Naive thymus-derived CD8-positive, alpha-beta T cell (primary cell): ENCODE results near the gene MATR3. TPM values are rescaled to one million over a fixed set of nuclear protein-coding genes. Genes with fewer than 3 reads are reported as not detected.
A peak's percentile ranks its signal among the peaks of the same experiment; 100 is the strongest.
"Not testable (repeated sequence)": the region's sequence is repeated elsewhere in the genome, so short reads cannot be mapped to it uniquely, and the experiment has no call there.

Experiments
- ATAC-seq, 2 donors: fragments of 150-1000 bp; cut with Tn5 transposase in 1 of 2; sonication (Bioruptor Pico), chemical (Tn5 transposase) in 1 of 2; 1 replicate in 1 of 2; 2 replicates in 1 of 2; pipeline ENCODE4 v1.10.0; 2021; ENCODE audit warnings: mild to moderate bottlenecking in 2 of 2, moderate library complexity in 2 of 2
- POLR2A ChIA-PET: fragments of 350-600 bp; sonication (Branson Sonifier 250); formaldehyde crosslinking; loops from one replicate; lab custom pipeline; 2021; ENCODE audit warnings: antibody characterized with exemption; lab: Charles Lee
- DNase-seq, 10 donors: peaks; one replicate each; pipeline versions ENCODE4 v3.0.0 to v3.0.0-alpha.2; 2020 to 2022
- H3K27ac Mint-ChIP-seq, 10 donors: one replicate each; pipeline ENCODE4 v1.8.0; 2020 to 2022; ENCODE audit warnings: mild to moderate bottlenecking in 10 of 10, mixed read lengths in 10 of 10, moderate library complexity in 4 of 10, inconsistent platforms in 1 of 10
- H3K27me3 Mint-ChIP-seq, 5 donors: one replicate each; pipeline ENCODE4 v1.8.0; 2021 to 2022; ENCODE audit warnings: mixed read lengths in 5 of 5
- H3K36me3 Mint-ChIP-seq, 3 donors: one replicate each; pipeline ENCODE4 v1.8.0; 2020 to 2022; ENCODE audit warnings: mixed read lengths in 3 of 3, mild to moderate bottlenecking in 2 of 3, inconsistent platforms in 1 of 3
- H3K4me1 Mint-ChIP-seq, 4 donors: one replicate each; pipeline ENCODE4 v1.8.0; 2021 to 2022; ENCODE audit warnings: mixed read lengths in 4 of 4
- H3K4me3 Mint-ChIP-seq, 10 donors: one replicate each; pipeline ENCODE4 v1.8.0; 2020 to 2022; ENCODE audit warnings: mild to moderate bottlenecking in 10 of 10, mixed read lengths in 10 of 10, moderate library complexity in 6 of 10, inconsistent platforms in 1 of 10
- H3K9me3 Mint-ChIP-seq, 9 donors: one replicate each; pipeline ENCODE4 v1.8.0; 2020 to 2022; ENCODE audit warnings: mixed read lengths in 9 of 9, mild to moderate bottlenecking in 3 of 9, inconsistent platforms in 1 of 9, moderate library complexity in 1 of 9
- polyA plus RNA-seq, 3 donors: library from polyadenylated mRNA; unstranded; fragments of 300-500 nt; fragmentation: Illumina TruSeq; gene quantifications; one replicate each; pipeline ENCODE4 v1.2.3, GENCODE V29; 2021
- total RNA-seq, 8 experiments: library from RNA in 2 of 8; stranded (reverse) in 2 of 8; gene quantifications; one replicate each; pipeline ENCODE4 v1.2.3 and lab custom pipeline; 2021 to 2026

Gene MATR3
- total and polyA plus RNA-seq, 5 experiments from 2014 or later, result 259 to 351 (median 323) TPM

- peak overlapping the region; percentile 2 to 66 (median 56) for H3K4me3 Mint-ChIP-seq
- no peak for DNase-seq
- POLR2A ChIA-PET, result interaction anchor here (4.6 kb wide), 1 partner anchor 12 kb away, joined by 31 read pairs; the partner anchor contains the start of gene MATR3
- no peaks in the 10 kb centered on the region for H3K27me3 Mint-ChIP-seq
- peaks cover 39 to 97% (median 92%) of the 10 kb centered on the region in 4 donors for H3K4me1 Mint-ChIP-seq
- peak overlapping the region in 6 of 10 donors; percentile 9 to 82 (median 70) for H3K27ac Mint-ChIP-seq
- peak; percentile 24 to 58 for ATAC-seq
- peaks cover 0 to 36% (median 0%) of the 10 kb centered on the region in 3 donors for H3K36me3 Mint-ChIP-seq
- H3K9me3 Mint-ChIP-seq, result no peaks in the 10 kb centered on the region
Observed at GRCh38 chr5:139306197-139306596, 12.7 kb downstream of the MATR3 start.

DNA sequence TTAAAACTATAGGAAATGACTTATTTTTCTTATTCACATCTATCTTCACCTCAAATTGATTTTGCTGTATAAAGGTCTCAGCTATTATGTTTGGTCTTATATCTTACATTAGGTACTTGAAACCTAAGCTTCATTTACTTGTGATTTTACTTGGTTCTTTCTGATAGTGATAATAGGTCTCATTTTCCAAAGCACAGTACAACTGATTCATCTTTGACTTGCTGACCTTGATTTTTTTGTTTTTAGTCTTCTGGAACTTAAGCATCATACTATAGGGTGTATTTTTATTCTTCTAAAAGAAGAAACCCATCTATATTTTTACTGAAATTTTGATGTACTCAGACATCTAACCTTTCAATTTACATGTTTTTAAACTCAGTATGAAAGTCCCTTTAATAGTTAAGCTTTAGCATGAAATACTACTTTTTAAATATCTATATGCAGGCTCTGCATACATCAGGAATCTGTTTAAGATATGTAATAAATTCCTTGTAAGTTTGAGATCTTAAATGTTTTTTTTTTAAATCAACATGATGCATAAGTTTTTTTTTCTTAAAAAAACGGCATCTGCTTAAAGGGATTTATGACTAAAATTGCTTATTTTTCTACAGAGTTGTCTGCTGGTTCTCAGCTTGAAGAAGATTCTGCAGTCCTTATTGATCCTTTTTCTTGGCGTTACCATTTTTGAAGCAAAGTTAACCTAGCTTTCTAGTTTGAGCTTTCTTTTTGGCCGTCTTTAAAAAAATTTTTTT, 13.3 kb downstream of the MATR3 start:
- Mint-ChIP-seq H3K9me3 (no peaks in the 10 kb centered on the region), H3K27ac (peak overlapping the region in 6 of 10 donors; percentile 6 to 75 (median 58)), H3K36me3 (peaks cover 0 to 34% (median 0%) of the 10 kb centered on the region in 3 donors), H3K4me1 (peaks cover 37 to 94% (median 91%) of the 10 kb centered on the region in 4 donors), H3K27me3 (no peaks in the 10 kb centered on the region), H3K4me3 (peak overlapping the region in 9 of 10 donors; percentile 51 to 74 (median 62))
- ATAC-seq (no peak), DNase-seq (no peak)
- POLR2A ChIA-PET, result interaction anchor here (0.8 to 4.6 kb wide), 2 partner anchors 12 to 13 kb away, joined by 3 to 31 read pairs; partner anchors contain the start of gene MATR3

DNA sequence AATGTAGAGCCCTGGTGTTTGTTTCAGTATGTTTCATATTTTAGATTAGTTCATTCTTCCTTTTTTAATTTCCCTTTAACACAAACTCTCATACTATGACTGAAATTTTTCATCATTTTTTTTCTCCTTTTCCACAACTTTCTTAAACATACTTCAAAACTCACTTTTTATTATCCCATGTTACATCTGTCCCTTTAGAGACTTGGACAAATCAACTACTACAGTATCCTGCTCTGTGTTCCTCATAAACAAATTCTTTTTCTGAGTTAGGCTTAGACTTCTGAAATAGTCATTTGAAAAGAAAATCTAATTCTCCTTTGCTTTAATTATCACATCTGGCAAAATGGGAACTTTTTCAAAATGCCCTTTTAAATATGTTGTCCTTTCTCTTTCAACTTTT, 15.3 kb downstream of the MATR3 start:
- peaks cover 35 to 92% (median 79%) of the 10 kb centered on the region in 4 donors for H3K4me1 Mint-ChIP-seq

DNA sequence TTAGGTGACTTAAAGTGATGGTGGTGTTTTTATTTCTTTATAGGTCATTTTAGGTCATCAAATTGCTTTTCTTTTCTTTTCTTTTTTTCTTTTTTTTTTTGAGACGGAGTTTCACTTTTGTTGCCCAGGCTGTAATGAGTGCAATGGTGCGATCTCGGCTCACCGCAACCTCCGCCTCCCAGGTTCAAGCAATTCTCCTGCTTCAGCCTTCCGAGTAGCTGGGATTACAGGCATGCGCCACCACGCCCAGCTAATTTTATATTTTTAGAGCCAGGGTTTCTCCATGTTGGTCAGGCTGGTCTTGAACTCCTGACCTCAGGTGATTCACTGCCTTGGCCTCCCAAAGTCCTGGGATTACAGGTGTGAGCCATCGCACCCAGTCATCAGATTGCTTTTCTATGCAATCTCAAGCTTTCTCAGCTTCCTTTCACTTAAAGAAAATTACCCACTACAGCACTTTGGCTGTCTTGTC, 17.2 kb downstream of the MATR3 start:
- H3K27ac Mint-ChIP-seq, result peak overlapping the region in 9 of 10 donors; percentile 12 to 75 (median 37)
- H3K27me3 Mint-ChIP-seq, DNase-seq, ATAC-seq, H3K9me3 Mint-ChIP-seq: not testable (repeated sequence)
- peaks cover 0 to 45% (median 5%) of the 10 kb centered on the region in 3 donors for H3K36me3 Mint-ChIP-seq
- peak overlapping the region; percentile 29 to 71 (median 50) for H3K4me3 Mint-ChIP-seq
- POLR2A ChIA-PET, result interaction anchor here (0.7 to 1.8 kb wide), 4 partner anchors 14 to 146 kb away, joined by 5 to 10 read pairs (median 7); partner anchors contain the start of gene MATR3
- H3K4me1 Mint-ChIP-seq, result peaks cover 34 to 90% (median 74%) of the 10 kb centered on the region in 4 donors

More for the DNA sequence above, 15.3 kb downstream of the MATR3 start:
- ATAC-seq (no peak), DNase-seq (no peak)
- POLR2A ChIA-PET, result interaction anchor here (0.6 kb wide), 2 partner anchors 19 to 704 kb away, joined by 3 to 4 read pairs; no protein-coding TSS in a partner anchor
- Mint-ChIP-seq H3K9me3 (no peaks in the 10 kb centered on the region), H3K27me3 (no peaks in the 10 kb centered on the region), H3K4me3 (peak overlapping the region; percentile 40 to 77 (median 65)), H3K27ac (peak overlapping the region in 7 of 10 donors; percentile 24 to 78 (median 32)), H3K36me3 (peaks cover 0 to 30% (median 0%) of the 10 kb centered on the region in 3 donors)

- H3K27me3 Mint-ChIP-seq, result no peaks in the 10 kb centered on the region
- no peaks in the 10 kb centered on the region for H3K9me3 Mint-ChIP-seq
- peak overlapping the region in 5 of 10 donors; percentile 19 to 45 (median 22) for H3K4me3 Mint-ChIP-seq
- no peak for DNase-seq
- no peak for ATAC-seq
- peaks cover 25 to 81% (median 63%) of the 10 kb centered on the region in 4 donors for H3K4me1 Mint-ChIP-seq
- H3K36me3 Mint-ChIP-seq, result peaks cover 0 to 58% (median 5%) of the 10 kb centered on the region in 3 donors
- POLR2A ChIA-PET, result interaction anchor here (1.0 to 1.7 kb wide), 4 partner anchors 15 to 39 kb away, joined by 3 to 6 read pairs (median 4); partner anchors contain the start of gene PAIP2
- H3K27ac Mint-ChIP-seq, result peak overlapping the region in 2 of 10 donors; percentile 14 to 31
Observed at GRCh38 chr5:139312075-139312474, 18.5 kb downstream of the MATR3 start.

- H3K9me3 Mint-ChIP-seq, result no peaks in the 10 kb centered on the region
- H3K4me3 Mint-ChIP-seq, result peak overlapping the region in 2 of 10 donors; percentile 9 to 43
- no peak for ATAC-seq
- H3K36me3 Mint-ChIP-seq, result peaks cover 5 to 65% (median 5%) of the 10 kb centered on the region in 3 donors
- POLR2A ChIA-PET, result no interaction called here
- no peak for DNase-seq
- H3K27ac Mint-ChIP-seq, result peak overlapping the region in 1 of 10 donors; percentile 29
- H3K27me3 Mint-ChIP-seq, result no peaks in the 10 kb centered on the region
- H3K4me1 Mint-ChIP-seq, result peaks cover 10 to 59% (median 43%) of the 10 kb centered on the region in 4 donors
Observed at GRCh38 chr5:139314276-139314675, 20.7 kb downstream of the MATR3 start.

DNA sequence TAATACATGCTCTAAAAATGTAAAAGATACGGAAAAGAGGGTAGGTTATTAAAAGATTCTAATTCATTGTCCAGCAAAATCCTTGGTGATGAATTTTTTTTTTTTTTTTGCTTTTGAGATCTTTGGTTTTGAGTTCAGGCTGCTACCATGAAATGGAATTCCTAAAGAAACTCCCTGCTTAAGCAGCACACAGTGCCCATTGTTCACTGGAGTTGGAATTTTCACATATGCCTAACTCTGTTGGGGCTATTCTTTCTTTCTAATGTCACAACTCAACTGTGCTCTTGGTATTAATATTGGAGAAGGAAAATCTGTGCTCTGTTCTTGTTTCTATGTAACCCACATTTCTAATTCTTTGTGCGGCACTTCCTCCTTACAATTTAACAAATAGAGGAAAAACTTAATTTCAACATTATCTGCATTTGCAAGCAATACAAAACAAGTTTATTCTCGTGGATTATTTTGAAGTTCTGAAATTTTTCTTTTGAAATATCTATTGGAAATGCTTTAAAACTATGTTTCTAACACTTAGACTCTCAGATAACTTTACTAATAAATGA, 21.6 kb downstream of the MATR3 start:
- Mint-ChIP-seq H3K36me3 (peaks cover 5 to 68% (median 5%) of the 10 kb centered on the region in 3 donors), H3K27ac (peak overlapping the region in 3 of 10 donors; percentile 41 to 51 (median 49)), H3K9me3 (no peaks in the 10 kb centered on the region), H3K4me3 (peak overlapping the region in 4 of 10 donors; percentile 2 to 40 (median 14)), H3K4me1 (peaks cover 10 to 50% (median 35%) of the 10 kb centered on the region in 4 donors), H3K27me3 (no peaks in the 10 kb centered on the region)
- ATAC-seq (no peak), DNase-seq (no peak)
- POLR2A ChIA-PET, result no interaction called here

DNA sequence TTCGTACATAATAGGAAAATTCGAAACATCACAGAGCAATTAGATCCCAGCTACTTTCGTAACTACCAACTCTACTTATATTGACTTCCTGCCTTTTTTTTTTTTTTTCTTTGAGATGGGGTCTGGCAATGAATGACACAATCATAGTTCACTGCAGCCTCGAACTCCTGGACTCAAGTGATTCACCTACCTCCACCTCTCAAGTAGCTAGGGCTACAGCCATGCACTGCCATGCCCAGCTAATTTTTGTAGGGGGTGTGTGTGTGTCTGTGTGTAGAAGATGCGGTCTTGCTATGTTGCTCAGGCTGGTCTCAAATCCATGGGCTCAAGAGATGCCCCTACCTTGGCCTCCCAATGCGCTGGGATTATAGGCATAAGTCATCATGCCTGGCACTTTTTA, 42.3 kb downstream of the MATR3 start:
- Mint-ChIP-seq H3K4me1 (peaks cover 5 to 18% (median 13%) of the 10 kb centered on the region in 4 donors), H3K27me3 (no peaks in the 10 kb centered on the region), H3K27ac (peak overlapping the region in 9 of 10 donors; percentile 35 to 88 (median 65)), H3K36me3 (peaks cover 0 to 26% (median 3%) of the 10 kb centered on the region in 3 donors), H3K4me3 (peak overlapping the region in 2 of 10 donors; percentile 26 to 33), H3K9me3 (no peaks in the 10 kb centered on the region)
- ATAC-seq (peak; percentile 26 to 36), DNase-seq (peak in 1 of 10 donors; percentile 18)
- POLR2A ChIA-PET, result interaction anchor here (1.1 to 3.2 kb wide), 2 partner anchors 42 to 268 kb away, joined by 3 to 15 read pairs; partner anchors contain the start of gene MATR3

GRCh38 chr5:139340051-139340450, 46.5 kb downstream of the MATR3 start:
- peaks cover 25 to 54% (median 53%) of the 10 kb centered on the region in 4 donors for H3K4me1 Mint-ChIP-seq
- H3K27ac Mint-ChIP-seq, result peak overlapping the region in 2 of 10 donors; percentile 11 to 52
- no peaks in the 10 kb centered on the region for H3K27me3 Mint-ChIP-seq
- H3K9me3 Mint-ChIP-seq, result no peaks in the 10 kb centered on the region
- peaks cover 0 to 11% (median 0%) of the 10 kb centered on the region in 3 donors for H3K36me3 Mint-ChIP-seq
- DNase-seq (no peak), ATAC-seq (no peak)
- POLR2A ChIA-PET, result interaction anchor here (3.5 to 3.6 kb wide), 2 partner anchors 8 to 46 kb away, joined by 20 to 126 read pairs; partner anchors contain the start of gene MATR3
- peak overlapping the region in 3 of 10 donors; percentile 13 to 97 (median 69) for H3K4me3 Mint-ChIP-seq

- DNase-seq (peak in 1 of 10 donors; percentile 8), ATAC-seq (peak in 1 of 2 donors; percentile 29)
- POLR2A ChIA-PET, result interaction anchor here (0.7 to 3.6 kb wide), 27 partner anchors 9 to 1009 kb away, joined by 3 to 126 read pairs (median 4); partner anchors contain the start of genes MATR3, PROB1, SIL1 and SMIM33
- H3K9me3 Mint-ChIP-seq, result no peaks in the 10 kb centered on the region
- H3K4me1 Mint-ChIP-seq, result peaks cover 28 to 58% (median 54%) of the 10 kb centered on the region in 4 donors
- peak overlapping the region; percentile 89 to 100 (median 97) for H3K4me3 Mint-ChIP-seq
- peak overlapping the region; percentile 97 to 100 (median 98) for H3K27ac Mint-ChIP-seq
- H3K36me3 Mint-ChIP-seq, result peaks cover 0 to 20% (median 6%) of the 10 kb centered on the region in 3 donors
- H3K27me3 Mint-ChIP-seq, result no peaks in the 10 kb centered on the region
Observed at GRCh38 chr5:139341187-139341688, 47.7 kb downstream of the MATR3 start.

DNA sequence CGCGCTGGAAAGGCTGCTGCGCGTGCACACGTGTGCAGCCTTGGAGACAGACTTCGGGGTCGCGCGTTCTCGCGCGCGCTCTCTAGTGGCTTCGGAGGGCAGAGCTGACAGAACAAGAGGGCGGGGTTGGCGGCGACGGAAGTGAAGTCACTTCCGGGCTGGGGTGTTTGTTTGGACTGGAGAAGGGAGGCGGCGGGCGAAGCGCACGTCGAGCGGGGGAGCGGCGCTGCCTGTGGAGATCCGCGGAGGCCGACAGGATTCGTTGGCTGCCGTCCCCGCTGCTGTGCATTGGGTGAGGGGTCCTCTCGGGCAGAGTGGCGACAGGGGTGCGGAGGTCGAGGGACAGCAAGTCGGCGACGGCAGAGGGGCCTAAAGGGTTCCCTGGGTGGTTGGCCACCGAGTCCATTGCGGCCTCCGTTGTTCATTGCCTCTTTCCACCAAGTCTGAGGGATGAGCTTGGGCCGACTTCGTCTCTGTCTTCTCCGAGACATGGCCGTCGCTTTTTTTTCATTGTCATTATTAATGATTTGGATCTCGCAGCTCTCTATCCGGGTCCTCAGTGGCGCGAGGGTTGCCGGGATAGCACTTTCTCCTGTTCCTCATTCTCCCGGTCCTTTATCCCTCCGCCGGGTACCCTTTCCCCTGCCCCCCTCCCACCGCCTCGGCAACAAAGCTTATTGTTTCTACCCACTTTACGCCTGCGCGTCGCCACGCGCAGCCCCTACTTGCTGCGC, 48.3 kb downstream of the MATR3 start, which contains the start of gene PAIP2:
Gene PAIP2, plus strand, starts transcription at position 166 of the 734 bp plus-strand sequence. CDS start 21,931 bp downstream, outside the sequence.
- ATAC-seq, result peak; percentile 82
- Mint-ChIP-seq H3K27me3 (no peaks in the 10 kb centered on the region), H3K36me3 (peaks cover 0 to 22% (median 8%) of the 10 kb centered on the region in 3 donors), H3K4me3 (peak within 1 kb of the TSS; percentile 89 to 100 (median 97)), H3K9me3 (no peaks in the 10 kb centered on the region), H3K27ac (peak within 1 kb of the TSS; percentile 97 to 100 (median 98)), H3K4me1 (peaks cover 26 to 60% (median 55%) of the 10 kb centered on the region in 4 donors)
- POLR2A ChIA-PET, result interaction anchor here (0.6 to 3.6 kb wide), 34 partner anchors 10 to 1010 kb away, joined by 3 to 126 read pairs (median 4); partner anchors contain the start of genes DNAJC18, HSPA9, MATR3 and PROB1
- peak; percentile 95 to 99 (median 98) for DNase-seq
